ENCODE measurements around the gene NOC2L. TPM values are rescaled to one million over a fixed set of nuclear protein-coding genes. Genes with fewer than 3 reads are reported as not detected.

Gene NOC2L
- total and polyA plus RNA-seq, 9 of the 15 experiments (the other 6 are each of a cell fraction or from before 2014, with no cell fraction given) = 4.0 to 410 (median 200) TPM

GRCh38 chr1:961132-961669 is 2.1 kb upstream of the NOC2L start (continued):
- TF ChIP-seq ZNF347 (CRISPR knock-in tag; IDR thresholded peaks at IDR 0.05; ENCODE audit: low read depth) (no peak), MYC (IDR thresholded peaks at IDR 0.05; ENCODE audit: low read depth, low read length) (peak; percentile 70), MYC (CRISPR knock-in tag; IDR thresholded peaks at IDR 0.05; ENCODE audit: borderline replicate concordance, low read depth) (no peak), NR2C2 (CRISPR knock-in tag; IDR thresholded peaks at IDR 0.05) (no peak), NR2C2 (tag; IDR thresholded peaks at IDR 0.05) (no peak), SMARCE1 (IDR thresholded peaks at IDR 0.05) (no peak), FOXP4 (CRISPR knock-in tag; IDR thresholded peaks at IDR 0.05; ENCODE audit: borderline replicate concordance) (peak; percentile 69; the same call in 1 of the 2 replicates), ARID2 (IDR thresholded peaks at IDR 0.05) (no peak)
